ENCODE data around the gene GSTM1.
"Not testable (repeated sequence)": the region's sequence is repeated elsewhere in the genome, so short reads cannot be mapped to it uniquely, and the experiment has no call there.

Gene GSTM1

DNA sequence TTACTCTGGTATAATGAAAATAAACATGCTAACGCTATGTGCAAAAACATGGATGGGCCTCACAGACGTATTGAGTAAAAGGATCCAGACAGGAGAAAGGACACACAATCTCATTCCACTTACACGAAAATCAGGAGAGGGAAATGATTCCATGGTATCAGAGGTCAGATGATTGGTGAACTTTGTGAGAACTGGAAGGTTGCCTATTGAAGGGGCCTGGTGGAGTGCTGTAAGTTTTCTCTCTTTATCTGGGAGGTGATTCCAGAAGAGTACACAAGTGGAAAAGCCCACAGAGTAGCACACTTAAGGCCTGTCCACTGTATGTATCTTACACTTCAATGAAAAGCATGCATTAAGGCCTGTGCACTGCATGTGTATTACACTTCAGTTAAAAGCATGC is 10.2 kb upstream of the GSTM1 start:
- Histone ChIP-seq H3K36me3 (ENCODE audit: low read length) (no peaks in the 10 kb centered on the region), H3K9me2 (replicated peaks; ENCODE audit: insufficient read depth, low read length) (no peaks in the 10 kb centered on the region), H4K20me1 (ENCODE audit: low read depth, low read length) (no peaks in the 10 kb centered on the region), H3K27ac (ENCODE audit: low read depth, low read length) (no peak overlapping the region), H3K4me3 (ENCODE audit: insufficient read depth, low read length, poor library complexity, severe bottlenecking) (no peak overlapping the region), H3K79me2 (ENCODE audit: insufficient read depth, low read length) (no peaks in the 10 kb centered on the region), H2AFZ (ENCODE audit: low read depth, low read length, severe bottlenecking) (no peak overlapping the region), H3K27me3 (ENCODE audit: low read length) (no peaks in the 10 kb centered on the region), H3K9ac (ENCODE audit: low read length) (no peak overlapping the region), H3F3A (ENCODE audit: insufficient read depth) (no peaks in the 10 kb centered on the region), H3K9me3 (ENCODE audit: insufficient read depth, low read length) (no peaks in the 10 kb centered on the region), H3K4me2 (ENCODE audit: low read depth, low read length, poor library complexity, severe bottlenecking) (no peak overlapping the region)
- TF ChIP-seq EZH2phosphoT487 (conservative IDR thresholded peaks at IDR 0.05; ENCODE audit: low read length) (no peak), CTCF (IDR thresholded peaks at IDR 0.05; ENCODE audit: insufficient read depth, low read length, poor library complexity, severe bottlenecking) (no peak)

DNA sequence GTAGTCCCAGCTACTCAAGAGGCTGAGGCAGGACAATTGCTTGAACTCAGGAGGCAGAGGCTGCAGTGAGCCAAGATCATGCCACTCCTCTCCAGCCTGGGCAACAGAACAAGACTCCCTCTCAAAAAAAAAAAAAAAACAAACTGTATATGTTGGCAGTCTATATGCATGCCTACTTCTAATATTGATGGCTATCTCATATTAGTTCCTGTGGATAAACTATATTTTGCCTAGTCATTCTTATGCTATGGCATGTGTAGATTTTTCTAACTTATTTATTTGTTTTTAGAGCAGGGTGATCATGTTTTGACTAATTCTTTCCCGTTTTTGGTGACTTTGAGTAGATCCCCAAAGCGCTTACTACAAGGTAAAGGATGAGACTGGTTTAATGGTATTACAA is 9.0 kb upstream of the GSTM1 start:
- not testable (repeated sequence) for H3K4me2 ChIP-seq (ENCODE audit: low read depth, low read length, poor library complexity, severe bottlenecking); H3K27ac ChIP-seq (ENCODE audit: low read depth, low read length); H3K9me3 ChIP-seq (ENCODE audit: insufficient read depth, low read length); H3K27me3 ChIP-seq (ENCODE audit: low read length); H2AFZ ChIP-seq (ENCODE audit: low read depth, low read length, severe bottlenecking); H3K36me3 ChIP-seq (ENCODE audit: low read length); H3F3A ChIP-seq (ENCODE audit: insufficient read depth); H3K79me2 ChIP-seq (ENCODE audit: insufficient read depth, low read length); H3K9ac ChIP-seq (ENCODE audit: low read length); H4K20me1 ChIP-seq (ENCODE audit: low read depth, low read length); H3K4me3 ChIP-seq (ENCODE audit: insufficient read depth, low read length, poor library complexity, severe bottlenecking); H3K9me2 ChIP-seq (replicated peaks; ENCODE audit: insufficient read depth, low read length)

DNA sequence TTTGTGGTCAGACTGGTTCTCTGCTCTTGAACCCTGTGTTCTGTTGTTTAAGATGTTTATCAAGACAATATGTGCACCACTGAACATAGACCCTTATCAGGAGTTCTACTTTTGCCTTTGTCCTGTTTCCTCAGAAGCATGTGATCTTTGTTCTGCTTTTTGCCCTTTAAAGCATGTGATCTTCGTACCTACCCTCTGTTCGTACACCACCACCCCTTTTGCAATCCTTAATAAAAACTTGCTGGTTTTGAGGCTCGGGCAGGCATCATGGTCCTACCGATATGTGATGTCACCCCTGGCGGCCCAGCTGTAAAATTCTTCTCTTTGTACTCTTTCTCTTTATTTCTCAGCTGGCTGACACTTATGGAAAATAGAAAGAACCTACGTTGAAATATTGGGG is 2.8 kb upstream of the GSTM1 start:
- H2AFZ ChIP-seq (ENCODE audit: low read depth, low read length, severe bottlenecking); H3K9me2 ChIP-seq (replicated peaks; ENCODE audit: insufficient read depth, low read length); H3K9ac ChIP-seq (ENCODE audit: low read length); H4K20me1 ChIP-seq (ENCODE audit: low read depth, low read length); H3K27me3 ChIP-seq (ENCODE audit: low read length); H3K36me3 ChIP-seq (ENCODE audit: low read length); H3K27ac ChIP-seq (ENCODE audit: low read depth, low read length); H3K4me3 ChIP-seq (ENCODE audit: insufficient read depth, low read length, poor library complexity, severe bottlenecking); H3K79me2 ChIP-seq (ENCODE audit: insufficient read depth, low read length); H3K4me2 ChIP-seq (ENCODE audit: low read depth, low read length, poor library complexity, severe bottlenecking); H3F3A ChIP-seq (ENCODE audit: insufficient read depth); H3K9me3 ChIP-seq (ENCODE audit: insufficient read depth, low read length): not testable (repeated sequence)

- not testable (repeated sequence) for H3F3A ChIP-seq (ENCODE audit: insufficient read depth); H3K4me3 ChIP-seq (ENCODE audit: insufficient read depth, low read length, poor library complexity, severe bottlenecking); H3K36me3 ChIP-seq (ENCODE audit: low read length); H3K79me2 ChIP-seq (ENCODE audit: insufficient read depth, low read length); H3K4me2 ChIP-seq (ENCODE audit: low read depth, low read length, poor library complexity, severe bottlenecking); H4K20me1 ChIP-seq (ENCODE audit: low read depth, low read length); H3K9ac ChIP-seq (ENCODE audit: low read length); H2AFZ ChIP-seq (ENCODE audit: low read depth, low read length, severe bottlenecking); H3K9me3 ChIP-seq (ENCODE audit: insufficient read depth, low read length); H3K9me2 ChIP-seq (replicated peaks; ENCODE audit: insufficient read depth, low read length); H3K27me3 ChIP-seq (ENCODE audit: low read length); H3K27ac ChIP-seq (ENCODE audit: low read depth, low read length)
These were observed 2.2 kb upstream of the GSTM1 start for GRCh38 chr1:109685399-109685798.

DNA sequence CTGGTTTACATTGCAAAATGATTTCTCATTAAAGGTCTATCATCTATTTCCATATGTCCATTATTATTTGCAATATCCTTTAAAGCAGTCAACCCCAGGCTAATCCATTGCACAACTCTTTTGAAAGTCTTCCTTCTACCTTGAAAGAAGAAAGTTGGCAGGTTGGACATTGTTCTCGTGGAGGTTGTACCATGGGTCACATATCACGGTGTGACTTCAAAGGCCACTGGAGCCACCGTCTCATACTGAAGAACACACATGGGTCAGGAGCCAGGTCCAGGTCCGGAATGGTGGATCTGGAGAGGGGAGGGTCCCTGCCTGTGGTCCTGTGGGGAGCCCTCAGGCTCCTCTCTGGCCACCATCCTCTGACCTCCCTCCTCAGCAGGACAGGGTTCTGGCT is 1.7 kb upstream of the GSTM1 start:
- H3K36me3 ChIP-seq (ENCODE audit: low read length); H3K27me3 ChIP-seq (ENCODE audit: low read length); H3K9me3 ChIP-seq (ENCODE audit: insufficient read depth, low read length); H3F3A ChIP-seq (ENCODE audit: insufficient read depth); H4K20me1 ChIP-seq (ENCODE audit: low read depth, low read length); H3K4me3 ChIP-seq (ENCODE audit: insufficient read depth, low read length, poor library complexity, severe bottlenecking); H3K9me2 ChIP-seq (replicated peaks; ENCODE audit: insufficient read depth, low read length); H3K4me2 ChIP-seq (ENCODE audit: low read depth, low read length, poor library complexity, severe bottlenecking); H2AFZ ChIP-seq (ENCODE audit: low read depth, low read length, severe bottlenecking); H3K9ac ChIP-seq (ENCODE audit: low read length); H3K79me2 ChIP-seq (ENCODE audit: insufficient read depth, low read length); H3K27ac ChIP-seq (ENCODE audit: low read depth, low read length): not testable (repeated sequence)

- H2AFZ ChIP-seq (ENCODE audit: low read depth, low read length, severe bottlenecking): peak overlapping the region; percentile 79
- not testable (repeated sequence) for H3K27me3 ChIP-seq (ENCODE audit: low read length); H4K20me1 ChIP-seq (ENCODE audit: low read depth, low read length); H3K9me3 ChIP-seq (ENCODE audit: insufficient read depth, low read length); H3K79me2 ChIP-seq (ENCODE audit: insufficient read depth, low read length); H3K36me3 ChIP-seq (ENCODE audit: low read length); H3K9me2 ChIP-seq (replicated peaks; ENCODE audit: insufficient read depth, low read length); H3F3A ChIP-seq (ENCODE audit: insufficient read depth); H3K27ac ChIP-seq (ENCODE audit: low read depth, low read length)
- peak overlapping the region; percentile 43 for H3K4me3 ChIP-seq (ENCODE audit: insufficient read depth, low read length, poor library complexity, severe bottlenecking)
- peak overlapping the region; percentile 55 for H3K4me2 ChIP-seq (ENCODE audit: low read depth, low read length, poor library complexity, severe bottlenecking)
- peak overlapping the region; percentile 45 for H3K9ac ChIP-seq (ENCODE audit: low read length)
These were observed 508 bp upstream of the GSTM1 start for GRCh38 chr1:109687109-109687508.

All from SU-DHL-6 (cell line).